ENCODE data around the gene NEO1. TPM values are rescaled to one million over a fixed set of nuclear protein-coding genes. Genes with fewer than 3 reads are reported as not detected.

NEO1 gene
- total RNA-seq, 1 experiment from 2014 or later = 9.9 TPM

DNA sequence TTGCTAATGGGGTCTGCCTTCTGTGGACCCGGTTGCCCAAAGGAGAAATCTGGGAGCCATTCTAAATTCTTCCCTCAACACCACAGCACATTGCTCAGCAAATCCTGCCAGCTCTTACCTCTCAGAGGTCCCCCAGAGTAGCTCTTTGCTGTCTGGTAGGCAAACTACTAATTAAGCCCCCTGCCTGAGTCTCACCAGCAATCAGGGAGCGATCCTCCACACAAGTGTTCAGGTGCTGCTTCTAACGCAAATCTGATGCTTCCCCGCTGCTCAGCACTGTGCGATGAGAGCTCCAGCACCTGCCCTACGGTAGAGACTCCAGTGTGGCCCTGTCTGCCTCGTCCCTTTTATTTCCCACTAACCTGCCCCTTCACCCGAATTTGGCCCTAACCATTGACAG is 256.0 kb downstream of the NEO1 start:
- no peak for DNase-seq (ENCODE audit: low spot score)

DNA sequence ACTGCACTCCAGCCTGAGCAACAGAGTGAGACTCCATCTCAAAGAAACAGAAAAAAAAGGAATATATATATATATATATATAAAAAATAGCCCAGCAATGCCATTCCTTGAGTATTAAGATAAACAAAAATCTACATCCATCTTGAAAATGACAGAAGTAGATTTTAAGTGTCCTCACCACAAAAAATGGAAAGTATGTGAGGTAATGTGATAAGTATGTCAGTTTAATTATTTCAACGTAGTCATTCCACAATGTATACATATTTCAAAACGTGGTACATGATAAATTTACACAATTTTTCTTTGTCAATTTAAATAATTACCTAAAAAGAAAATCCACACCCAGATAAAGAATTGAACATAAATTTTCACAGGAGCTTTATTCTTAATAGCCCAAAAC is 261.6 kb downstream of the NEO1 start:
- DNase-seq (ENCODE audit: low spot score) = no peak

DNA sequence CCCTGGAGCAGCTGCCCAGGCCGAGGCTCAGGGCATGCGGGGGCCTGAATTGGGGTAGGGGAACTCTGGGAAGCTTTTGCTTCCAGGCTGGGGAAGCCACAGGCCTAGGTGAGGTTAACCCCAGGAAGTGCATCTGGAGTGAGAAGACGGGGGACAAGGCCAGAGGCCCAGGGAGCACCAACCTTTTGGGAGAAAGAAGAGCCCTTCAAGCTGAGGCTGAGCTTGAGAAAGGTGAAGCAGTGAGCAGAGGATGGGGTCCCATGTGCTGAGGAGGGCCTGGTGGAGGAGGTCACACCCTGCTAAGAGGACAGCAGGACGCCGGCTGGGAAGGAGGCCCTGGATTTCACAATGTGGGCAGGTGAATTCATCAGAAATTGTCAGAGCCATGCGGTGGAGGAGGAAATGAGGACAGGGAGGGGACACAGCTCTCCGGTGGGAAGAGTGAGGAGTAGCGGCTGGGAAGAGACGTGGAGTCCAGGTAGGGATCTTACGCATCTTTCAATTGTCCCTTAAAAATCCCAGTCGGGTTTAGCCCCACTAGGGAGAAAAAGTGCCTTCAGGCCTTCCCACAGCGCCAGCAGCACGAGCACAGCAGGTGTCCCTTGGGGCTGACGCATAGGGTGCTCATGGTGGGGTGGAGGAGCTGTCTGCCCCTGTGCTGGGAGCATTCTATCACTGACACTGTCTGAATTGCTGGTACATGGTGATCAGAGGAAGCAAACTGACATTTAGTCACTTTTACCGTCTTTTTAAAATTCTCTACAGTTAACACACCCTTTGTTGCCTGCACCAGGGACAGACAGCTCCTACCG is 265.6 kb downstream of the NEO1 start:
- no peak for DNase-seq (ENCODE audit: low spot score)

DNA sequence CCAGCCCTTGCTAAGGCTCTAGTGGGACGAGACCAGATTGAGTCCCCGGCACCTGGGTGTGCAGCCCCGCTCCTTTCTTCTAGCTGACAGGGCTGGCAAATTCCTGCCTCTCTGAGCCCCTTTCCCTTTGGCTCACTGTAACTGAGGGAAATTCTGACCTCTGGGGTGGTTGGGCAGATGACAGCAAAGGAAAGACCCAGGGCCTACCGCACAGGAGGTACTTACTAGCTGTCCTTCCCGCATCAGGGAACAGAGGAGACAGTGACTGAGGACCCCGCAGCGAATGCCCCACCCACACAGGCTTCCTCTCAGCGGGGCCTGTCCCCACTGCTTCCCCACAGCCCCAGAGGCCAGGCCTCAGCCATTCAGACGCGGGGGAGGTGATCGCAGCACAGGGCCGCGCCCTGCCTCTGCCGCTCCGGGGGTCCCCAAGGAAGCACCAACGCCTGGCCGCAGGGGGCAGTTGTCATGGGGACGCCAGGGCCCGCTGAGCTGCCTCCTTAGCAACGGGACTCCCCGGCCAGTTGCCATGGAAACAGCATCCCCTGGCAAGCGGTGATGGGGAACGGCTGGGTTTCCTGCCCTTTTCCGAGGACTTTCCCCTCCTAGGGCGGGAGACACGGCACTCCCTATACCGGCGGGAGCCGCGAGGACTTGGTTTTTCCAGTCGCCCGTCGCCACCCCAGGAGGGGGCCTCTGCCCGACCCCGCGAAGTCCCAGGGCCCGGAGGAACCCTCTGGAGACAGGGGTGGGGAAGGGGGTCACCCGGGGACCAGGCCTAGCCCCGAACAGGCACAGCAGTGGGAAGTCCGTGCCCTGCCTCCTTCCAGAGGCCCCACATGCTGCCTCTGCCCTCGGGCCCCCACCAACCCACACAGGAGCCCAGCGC is 266.4 kb downstream of the NEO1 start:
- DNase-seq (ENCODE audit: low spot score) = no peak

DNA sequence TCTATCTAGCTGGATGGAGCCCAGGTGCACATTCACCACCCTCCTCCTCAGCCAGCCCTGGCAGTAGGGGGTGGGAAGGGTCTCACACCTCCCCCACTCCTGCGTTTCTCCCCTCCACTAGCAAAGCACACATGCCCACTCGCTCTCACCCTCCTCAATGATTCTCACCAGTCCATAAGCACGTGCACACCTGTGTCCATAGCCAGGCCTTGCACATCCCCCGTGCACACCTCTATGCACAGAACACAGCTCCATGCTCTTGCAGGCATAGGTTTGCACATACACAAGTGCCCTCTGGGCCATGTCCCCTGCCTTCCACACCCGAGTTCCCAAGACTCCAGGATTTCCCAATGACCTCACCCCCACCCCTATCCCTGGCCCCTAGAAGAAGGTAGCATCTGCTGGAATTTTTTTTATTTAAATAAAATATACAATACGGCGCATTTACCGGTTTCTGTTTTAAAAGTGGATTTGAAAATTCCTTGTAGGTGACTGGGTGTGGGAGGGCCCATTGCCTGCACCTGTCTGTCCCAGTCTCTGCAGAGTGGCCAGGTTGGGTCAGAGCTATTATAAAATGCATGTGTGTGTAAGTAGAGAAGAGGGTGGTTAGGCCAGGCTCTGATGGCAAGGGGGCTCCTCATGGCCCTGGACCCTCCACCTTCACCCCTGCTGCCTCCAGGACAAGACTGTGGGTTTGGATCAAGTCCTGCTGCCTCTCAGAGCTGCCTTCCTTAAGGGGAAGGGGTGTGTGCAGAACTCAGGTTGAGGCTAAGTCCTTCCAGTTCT is 267.4 kb downstream of the NEO1 start:
- no peak for DNase-seq (ENCODE audit: low spot score)

DNA sequence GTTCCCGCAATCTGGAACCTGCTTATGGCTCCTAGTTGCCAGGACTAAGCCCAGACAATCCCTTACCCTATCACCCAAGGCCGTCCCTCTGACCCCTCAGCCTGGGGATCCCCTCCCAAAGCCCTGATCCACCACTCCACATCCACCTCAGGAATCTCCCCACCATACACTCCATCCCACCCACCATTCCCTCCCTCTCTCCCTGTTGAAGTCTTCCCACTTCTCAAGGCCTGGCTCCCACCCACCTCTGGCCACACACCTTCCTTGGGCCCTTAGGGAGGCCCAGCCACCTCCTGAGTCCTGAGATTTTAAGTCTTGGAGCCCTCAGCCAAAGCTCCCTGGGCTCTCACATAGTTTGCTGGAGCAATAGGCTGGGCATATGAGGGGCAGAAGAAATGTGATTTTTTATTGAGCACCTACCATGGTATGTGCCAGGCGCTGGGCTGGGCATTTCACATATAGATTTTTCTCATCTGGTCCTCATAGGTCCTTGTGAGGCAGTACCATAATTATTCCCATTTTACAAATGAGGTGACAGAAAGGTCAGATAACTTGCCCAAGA is 268.4 kb downstream of the NEO1 start:
- DNase-seq (ENCODE audit: low spot score) = no peak

DNA sequence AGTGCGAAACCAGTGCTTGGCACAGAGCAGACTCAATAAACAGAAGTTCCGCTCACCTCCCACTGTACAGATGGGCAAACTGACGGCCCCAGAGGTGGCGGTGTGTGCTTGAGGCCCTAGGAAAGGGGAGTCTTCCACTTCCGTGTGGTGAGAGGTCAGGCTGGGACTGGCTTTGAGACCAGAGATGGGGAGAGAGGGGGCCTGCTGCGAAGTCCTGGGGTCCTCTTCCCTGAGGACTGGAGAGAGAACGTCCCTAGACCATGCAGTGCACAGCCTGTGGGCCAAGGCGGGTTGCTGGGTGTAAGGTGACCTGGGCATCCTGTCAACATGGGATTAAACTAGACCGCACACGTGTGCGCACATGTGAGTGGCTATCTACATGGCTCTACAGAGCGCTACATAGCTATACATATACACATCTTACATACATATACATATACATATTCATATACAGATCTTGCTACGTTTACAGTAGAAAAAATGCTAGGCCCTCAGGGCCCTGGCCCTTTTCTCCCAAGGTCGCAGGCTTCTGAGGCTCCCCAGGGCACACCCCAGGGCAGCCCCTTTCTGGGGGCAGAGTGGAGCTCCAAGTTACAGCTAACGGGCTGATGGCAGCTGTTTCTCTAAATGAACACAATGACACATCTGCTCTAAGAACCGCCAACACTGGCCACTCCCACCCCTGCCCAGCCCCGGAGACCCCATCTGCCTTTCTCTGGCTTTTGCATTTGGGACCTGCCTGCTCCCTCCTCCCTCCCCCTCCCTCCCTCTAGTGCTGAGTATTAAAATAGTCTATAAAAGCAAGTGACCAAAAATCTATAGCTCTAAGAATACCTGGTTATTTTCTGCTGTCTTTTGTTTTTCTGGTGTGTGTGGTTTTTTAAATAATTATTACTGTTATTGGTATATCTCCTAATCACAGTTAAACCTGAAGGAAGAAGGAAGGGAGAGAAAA is 269.5 kb downstream of the NEO1 start:
- no peak for DNase-seq (ENCODE audit: low spot score)

DNA sequence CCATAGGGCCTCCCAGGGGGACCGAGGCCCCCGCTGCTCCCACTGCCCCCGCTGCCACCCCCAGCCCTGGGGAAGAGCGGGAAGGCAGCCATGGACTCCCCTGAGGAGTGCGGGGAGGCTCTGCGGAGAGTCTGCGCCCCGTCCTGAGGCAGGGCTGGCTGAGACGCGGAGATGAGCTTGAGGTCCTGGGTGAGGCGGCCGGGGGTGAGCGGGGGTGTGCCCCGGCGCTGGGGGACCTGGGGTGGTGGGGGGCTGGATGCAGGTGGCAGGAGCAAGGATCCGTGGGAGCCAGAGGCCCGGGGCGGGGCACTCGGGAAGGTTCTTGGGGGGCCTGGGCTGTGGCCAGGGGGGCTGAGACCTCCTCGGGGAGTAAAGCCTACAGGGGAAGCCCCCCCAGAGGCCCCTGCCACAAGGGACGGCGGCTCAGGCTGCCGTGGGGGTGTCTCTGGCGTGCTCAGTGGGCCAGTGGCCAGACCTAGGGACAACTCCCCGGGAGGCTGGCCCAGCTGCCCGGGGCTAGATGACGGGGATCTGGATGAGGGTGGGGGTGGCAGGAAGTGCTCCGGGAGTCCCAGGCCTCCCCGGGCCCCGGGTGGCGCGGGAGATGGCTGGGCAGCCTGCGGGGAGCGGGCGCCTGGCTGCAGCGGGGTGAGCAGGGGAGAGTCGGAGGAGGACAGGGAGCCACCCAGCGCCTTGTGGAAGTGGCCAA is 270.6 kb downstream of the NEO1 start:
- DNase-seq (ENCODE audit: low spot score) = no peak

DNA sequence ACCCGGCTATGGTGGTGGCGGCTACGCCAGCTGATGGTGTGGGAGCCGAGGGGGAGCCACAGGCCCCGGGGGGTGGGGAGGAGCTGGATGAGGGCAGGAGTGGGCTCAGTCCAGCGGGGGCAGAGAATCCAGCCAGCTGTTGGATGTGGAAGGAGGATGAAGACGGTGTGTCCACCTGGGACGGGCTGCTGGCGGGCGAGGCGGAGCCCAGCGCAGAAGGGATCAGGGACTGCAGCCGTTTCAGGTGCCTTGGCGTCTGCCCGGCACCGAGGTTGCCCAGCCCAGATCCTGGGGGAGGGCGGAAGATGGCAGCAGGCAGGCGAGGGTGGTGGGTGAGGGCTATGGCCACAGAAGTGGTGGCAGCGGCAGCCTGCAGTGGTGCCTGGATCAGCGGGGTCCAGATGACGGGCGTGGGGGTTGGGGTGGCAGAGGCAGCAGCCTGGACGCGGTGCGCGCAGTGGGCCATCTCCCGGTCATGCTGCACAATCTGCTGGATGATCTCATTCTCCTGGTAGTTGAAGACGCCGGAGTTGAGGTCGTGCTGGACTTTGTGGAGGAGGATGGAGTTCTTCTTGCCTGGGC is 271.2 kb downstream of the NEO1 start:
- no peak for DNase-seq (ENCODE audit: low spot score)

DNA sequence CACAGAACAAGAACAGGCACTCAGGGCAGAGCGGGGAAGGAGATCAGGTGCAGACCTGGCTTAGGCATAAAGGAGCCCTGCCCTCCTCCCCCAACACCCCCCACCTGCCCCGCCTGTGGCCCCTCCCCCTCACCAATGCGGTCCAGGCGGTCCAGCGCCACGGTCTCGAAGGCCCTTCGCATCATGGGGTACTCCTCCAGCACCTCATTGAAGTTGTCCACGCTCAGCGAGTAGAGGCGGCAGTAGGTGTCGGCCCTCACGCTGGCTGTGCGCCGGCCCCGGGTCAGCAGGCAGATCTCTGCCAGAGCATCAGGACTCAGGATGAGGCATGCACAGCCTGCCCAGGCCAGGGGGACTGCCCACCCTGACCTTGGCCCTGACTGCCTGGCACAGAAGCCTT is 271.7 kb downstream of the NEO1 start:
- DNase-seq (ENCODE audit: low spot score) = no peak

DNA sequence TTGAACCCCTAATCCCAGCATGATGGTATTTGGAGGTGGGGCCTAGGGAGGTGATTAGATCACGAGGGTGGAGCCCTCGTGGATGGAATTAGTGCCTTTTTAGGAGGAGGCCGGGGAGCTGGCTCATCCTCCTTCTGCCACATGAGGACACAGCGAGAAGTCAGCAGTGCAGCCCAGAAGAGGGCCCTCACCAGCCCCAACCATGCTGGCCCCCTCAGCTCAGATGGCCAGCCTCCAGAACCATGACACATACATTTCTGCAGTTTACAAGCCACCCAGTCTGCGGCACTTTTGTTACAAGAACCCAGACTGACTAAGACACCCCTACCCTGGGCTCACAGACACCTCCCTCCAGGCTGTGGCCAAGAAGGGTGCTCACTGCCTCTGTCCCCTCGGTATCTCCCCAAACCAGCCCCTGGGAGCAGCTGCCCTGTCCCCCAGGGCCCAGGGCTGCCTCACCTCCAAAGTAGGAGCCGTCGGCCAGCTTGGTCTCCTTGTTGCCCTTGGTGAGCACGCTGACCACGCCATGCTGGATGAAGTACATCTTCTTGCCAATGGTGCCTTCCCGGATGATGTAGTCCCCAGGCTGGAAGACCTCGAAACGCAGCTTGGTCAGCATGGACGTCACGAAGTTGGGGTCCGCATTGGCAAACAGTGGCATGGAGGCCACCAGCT is 272.4 kb downstream of the NEO1 start:
- DNase-seq (ENCODE audit: low spot score) = no peak

DNA sequence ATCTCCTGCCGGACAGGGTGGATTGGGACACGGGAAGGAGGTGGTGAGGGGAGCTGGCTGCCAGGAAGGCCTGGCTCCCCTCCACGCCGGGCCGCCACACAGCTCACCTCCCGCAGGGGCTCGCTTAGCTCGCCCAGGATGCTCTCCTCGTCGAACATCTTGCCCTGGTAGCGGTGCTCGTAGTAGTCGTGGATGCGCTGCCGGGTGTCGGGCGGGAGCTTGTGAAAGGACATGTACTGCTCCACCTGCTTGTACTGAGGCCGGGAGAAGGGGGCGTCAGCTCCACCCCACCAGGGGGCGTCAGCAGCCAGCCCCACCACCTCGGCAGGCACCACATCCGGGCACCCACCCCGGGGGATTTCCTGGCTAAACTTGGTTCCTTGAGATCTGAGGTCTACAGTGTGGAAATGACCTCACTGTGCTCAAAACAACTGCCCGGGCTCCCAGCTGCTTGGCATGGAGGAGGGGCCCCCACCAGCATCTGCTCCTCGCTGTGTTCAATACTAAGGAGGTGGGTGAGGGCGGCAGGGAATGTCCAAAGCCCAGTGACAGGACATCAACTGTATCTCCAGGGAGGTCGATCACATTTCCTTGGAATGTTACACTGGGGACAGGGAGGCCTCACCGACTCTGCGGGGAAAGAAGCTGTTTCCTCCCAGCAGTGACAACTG is 273.1 kb downstream of the NEO1 start:
- DNase-seq (ENCODE audit: low spot score) = no peak

DNA sequence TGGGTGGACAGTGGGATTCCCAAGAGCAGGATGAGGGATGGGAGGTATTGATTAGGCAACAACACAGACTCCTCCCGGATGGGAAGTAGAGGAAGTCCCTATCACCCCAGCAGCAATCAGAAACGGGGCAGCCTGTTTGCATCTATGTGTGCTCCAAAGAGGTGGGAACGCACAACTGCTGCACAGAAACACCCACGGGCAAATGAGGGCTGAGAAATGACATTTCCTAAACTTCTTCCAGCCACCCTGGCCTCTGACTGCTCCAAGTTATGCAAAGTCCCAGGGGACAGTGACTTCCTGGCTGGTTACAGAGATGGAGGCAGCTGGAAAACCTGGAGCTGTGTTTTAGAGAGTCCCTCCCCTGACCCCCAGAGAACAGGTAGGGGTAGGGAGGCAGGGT is 273.9 kb downstream of the NEO1 start:
- DNase-seq (ENCODE audit: low spot score) = no peak

DNA sequence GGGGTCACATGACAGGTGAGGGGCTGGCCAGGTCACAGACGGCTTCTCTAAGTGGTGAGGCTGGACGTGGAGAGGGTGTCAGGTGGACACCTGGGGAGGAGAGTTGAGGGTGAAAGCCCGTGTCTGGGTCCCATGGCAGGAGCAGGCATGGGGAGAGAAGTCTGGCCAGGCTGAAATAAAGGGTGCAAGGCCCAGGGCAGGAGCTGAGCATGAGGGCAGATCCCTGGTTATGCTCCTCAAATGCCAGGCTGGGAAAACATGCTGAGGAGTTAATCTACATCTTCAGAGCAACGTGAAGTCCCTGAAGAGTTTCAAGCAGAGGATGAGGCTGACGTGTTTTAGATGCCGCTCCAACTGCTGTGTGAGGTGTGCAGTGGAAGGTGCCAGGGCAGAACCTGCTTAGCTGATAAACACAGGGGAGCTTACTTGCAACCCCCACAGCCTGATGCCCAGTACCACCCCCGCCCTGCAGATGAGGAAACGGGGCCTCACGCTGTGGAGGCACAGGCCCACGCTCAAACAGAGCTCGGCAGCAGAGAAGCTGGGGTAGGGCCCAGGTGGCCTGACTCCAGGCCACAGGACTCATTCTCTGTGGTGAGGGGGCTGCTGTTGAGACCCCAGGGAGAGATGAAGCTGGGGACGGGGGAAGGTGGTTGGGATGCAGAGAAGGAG is 276.0 kb downstream of the NEO1 start:
- DNase-seq (ENCODE audit: low spot score) = no peak

DNA sequence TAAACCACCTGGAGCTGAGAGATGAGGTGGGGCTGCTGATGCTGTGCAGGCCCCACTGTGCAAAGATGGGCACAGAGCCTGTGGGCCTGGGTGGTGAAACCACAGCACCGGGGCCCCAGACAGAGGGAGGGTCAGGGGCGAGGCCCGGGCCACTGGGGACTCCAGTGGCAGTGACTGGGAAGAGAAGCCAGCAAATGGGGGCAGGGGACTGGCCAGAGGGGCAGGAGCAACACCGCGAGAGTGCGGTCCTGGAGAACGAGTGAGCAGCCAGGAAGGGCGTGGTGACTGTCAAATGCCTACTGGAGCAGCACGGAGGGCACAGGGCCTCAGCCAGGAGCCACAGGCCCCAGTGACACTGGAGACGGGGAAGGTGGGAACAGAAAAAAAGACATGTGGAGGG is 276.7 kb downstream of the NEO1 start:
- no peak for DNase-seq (ENCODE audit: low spot score)

DNA sequence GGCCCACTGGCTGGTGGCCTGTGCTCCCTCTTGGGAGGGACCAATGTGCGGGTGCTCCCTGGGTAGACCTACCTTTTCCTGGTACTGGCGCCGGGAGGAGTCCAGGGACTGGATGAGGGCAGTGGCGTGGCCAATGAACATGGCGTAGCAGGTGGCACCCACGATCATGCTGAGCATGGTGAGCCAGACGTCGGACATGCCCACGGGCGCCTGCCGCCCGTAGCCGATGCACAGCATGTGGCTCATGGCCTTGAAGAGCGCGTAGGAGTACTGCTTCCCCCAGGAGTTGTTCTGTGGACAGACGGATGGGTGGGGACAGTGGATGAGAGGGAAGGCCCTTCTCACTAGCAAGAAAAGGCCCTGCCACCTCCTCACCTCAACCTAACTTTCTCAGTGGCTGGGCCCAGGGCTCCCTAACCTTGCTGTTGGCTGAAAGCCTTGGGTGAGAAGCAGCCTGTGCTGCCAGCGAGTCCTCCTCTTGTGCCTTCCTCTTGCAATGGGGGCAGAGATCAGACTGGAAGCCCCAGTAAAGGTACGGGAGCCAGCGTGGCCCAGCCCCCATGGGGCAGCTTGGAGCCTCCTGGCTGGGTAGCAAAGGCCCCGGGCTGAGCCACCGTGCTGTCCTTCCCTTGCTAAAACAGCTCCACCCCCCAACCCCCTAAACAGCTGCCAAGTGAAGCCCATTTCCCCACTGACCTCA is 277.4 kb downstream of the NEO1 start:
- DNase-seq (ENCODE audit: low spot score) = no peak

All from HT-29 (cell line).